Measurements from ENCODE around the gene NDUFS6. TPM values are rescaled to one million over a fixed set of nuclear protein-coding genes. Genes with fewer than 3 reads are reported as not detected.

NDUFS6 gene
- polyA plus RNA-seq, 1 donor from 2014 or later = 72.0 TPM

DNA sequence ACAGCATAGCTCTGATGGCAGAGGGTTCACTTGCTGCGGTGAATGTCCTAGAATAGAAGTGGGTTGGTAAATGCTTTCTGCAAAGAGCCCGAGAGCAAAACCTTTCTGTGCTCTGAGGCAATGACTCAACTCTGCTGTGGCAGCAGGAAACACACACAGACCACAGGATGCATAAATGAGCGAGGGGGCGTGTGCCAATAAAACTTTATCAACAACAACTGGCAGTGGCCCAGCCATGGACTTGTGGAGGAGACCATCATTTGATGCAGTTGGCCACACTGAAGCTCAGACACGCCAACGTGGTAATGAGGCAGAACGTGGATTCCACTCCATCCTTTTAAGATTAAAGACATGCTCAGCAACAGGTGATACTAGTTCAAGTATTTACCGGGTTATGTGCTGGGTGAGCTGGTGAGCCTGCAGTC is 8.4 kb upstream of the NDUFS6 start:
- Histone ChIP-seq H3K27ac (ENCODE audit: low read length) (no peak overlapping the region), H3K9me2 (ENCODE audit: insufficient read depth, low read length) (no peaks in the 10 kb centered on the region), H3K9ac (ENCODE audit: low read length) (no peak overlapping the region), H2AFZ (ENCODE audit: low read depth, low read length) (no peak overlapping the region), H3K79me2 (replicated peaks; ENCODE audit: insufficient read depth, low read length) (no peaks in the 10 kb centered on the region), H3F3A (ENCODE audit: insufficient read depth, low read length, poor library complexity, severe bottlenecking) (no peaks in the 10 kb centered on the region), H3K27me3 (ENCODE audit: insufficient read depth, low read depth, low read length) (no peaks in the 10 kb centered on the region), H3K4me2 (ENCODE audit: low read length) (no peak overlapping the region), H3K4me3 (ENCODE audit: low read length) (no peak overlapping the region), H4K20me1 (ENCODE audit: insufficient read depth) (no peaks in the 10 kb centered on the region), H3K9me3 (ENCODE audit: low read length) (no peaks in the 10 kb centered on the region), H3K36me3 (ENCODE audit: insufficient read depth, low read length) (no peaks in the 10 kb centered on the region)
- TF ChIP-seq EP300 (conservative IDR thresholded peaks at IDR 0.05; ENCODE audit: poor library complexity, severe bottlenecking) = no peak
- TF ChIP-seq RAD21 (conservative IDR thresholded peaks at IDR 0.05) = no peak
- TF ChIP-seq, protein P1, sequence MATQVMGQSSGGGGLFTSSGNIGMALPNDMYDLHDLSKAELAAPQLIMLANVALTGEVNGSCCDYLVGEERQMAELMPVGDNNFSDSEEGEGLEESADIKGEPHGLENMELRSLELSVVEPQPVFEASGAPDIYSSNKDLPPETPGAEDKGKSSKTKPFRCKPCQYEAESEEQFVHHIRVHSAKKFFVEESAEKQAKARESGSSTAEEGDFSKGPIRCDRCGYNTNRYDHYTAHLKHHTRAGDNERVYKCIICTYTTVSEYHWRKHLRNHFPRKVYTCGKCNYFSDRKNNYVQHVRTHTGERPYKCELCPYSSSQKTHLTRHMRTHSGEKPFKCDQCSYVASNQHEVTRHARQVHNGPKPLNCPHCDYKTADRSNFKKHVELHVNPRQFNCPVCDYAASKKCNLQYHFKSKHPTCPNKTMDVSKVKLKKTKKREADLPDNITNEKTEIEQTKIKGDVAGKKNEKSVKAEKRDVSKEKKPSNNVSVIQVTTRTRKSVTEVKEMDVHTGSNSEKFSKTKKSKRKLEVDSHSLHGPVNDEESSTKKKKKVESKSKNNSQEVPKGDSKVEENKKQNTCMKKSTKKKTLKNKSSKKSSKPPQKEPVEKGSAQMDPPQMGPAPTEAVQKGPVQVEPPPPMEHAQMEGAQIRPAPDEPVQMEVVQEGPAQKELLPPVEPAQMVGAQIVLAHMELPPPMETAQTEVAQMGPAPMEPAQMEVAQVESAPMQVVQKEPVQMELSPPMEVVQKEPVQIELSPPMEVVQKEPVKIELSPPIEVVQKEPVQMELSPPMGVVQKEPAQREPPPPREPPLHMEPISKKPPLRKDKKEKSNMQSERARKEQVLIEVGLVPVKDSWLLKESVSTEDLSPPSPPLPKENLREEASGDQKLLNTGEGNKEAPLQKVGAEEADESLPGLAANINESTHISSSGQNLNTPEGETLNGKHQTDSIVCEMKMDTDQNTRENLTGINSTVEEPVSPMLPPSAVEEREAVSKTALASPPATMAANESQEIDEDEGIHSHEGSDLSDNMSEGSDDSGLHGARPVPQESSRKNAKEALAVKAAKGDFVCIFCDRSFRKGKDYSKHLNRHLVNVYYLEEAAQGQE (IDR thresholded peaks at IDR 0.05; ENCODE audit: borderline replicate concordance) = no peak
- TF ChIP-seq EZH2 (IDR thresholded peaks at IDR 0.05; ENCODE audit: borderline replicate concordance, insufficient read depth, low read length, poor library complexity, severe bottlenecking) = no peak
- TF ChIP-seq, protein P2, sequence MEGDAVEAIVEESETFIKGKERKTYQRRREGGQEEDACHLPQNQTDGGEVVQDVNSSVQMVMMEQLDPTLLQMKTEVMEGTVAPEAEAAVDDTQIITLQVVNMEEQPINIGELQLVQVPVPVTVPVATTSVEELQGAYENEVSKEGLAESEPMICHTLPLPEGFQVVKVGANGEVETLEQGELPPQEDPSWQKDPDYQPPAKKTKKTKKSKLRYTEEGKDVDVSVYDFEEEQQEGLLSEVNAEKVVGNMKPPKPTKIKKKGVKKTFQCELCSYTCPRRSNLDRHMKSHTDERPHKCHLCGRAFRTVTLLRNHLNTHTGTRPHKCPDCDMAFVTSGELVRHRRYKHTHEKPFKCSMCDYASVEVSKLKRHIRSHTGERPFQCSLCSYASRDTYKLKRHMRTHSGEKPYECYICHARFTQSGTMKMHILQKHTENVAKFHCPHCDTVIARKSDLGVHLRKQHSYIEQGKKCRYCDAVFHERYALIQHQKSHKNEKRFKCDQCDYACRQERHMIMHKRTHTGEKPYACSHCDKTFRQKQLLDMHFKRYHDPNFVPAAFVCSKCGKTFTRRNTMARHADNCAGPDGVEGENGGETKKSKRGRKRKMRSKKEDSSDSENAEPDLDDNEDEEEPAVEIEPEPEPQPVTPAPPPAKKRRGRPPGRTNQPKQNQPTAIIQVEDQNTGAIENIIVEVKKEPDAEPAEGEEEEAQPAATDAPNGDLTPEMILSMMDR (IDR thresholded peaks at IDR 0.05; ENCODE audit: poor library complexity, severe bottlenecking) = no peak
- TF ChIP-seq POLR2AphosphoS5 (IDR thresholded peaks at IDR 0.05) = no peak

DNA sequence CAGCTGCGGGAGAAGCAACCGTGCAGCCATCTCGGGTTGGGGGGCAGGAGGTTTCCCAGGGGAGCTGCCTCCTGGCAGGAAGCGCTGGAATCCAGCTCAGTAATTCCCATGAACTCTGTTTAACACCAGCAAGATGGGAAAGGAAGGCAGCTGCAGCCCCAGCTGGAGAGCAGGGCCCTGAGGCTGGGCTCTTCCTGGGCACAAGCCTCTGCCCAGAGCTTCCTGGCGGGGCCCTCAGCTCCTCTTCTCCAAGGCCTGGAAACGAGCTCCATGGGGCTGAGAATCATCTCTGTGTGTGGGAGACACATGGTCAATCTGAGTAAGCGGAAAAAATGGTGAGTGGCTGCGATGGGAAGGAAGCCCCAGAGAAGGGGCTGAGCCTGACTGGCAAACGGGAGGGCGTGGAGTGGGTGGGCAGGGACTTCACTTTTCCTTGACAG is 7.9 kb upstream of the NDUFS6 start:
- no peak overlapping the region for H3K4me2 ChIP-seq (ENCODE audit: low read length)
- H3K4me3 ChIP-seq (ENCODE audit: low read length) = no peak overlapping the region
- TF ChIP-seq POLR2AphosphoS5 (IDR thresholded peaks at IDR 0.05) = no peak
- no peak for TF ChIP-seq RAD21 (conservative IDR thresholded peaks at IDR 0.05)
- no peak for TF ChIP-seq EZH2 (IDR thresholded peaks at IDR 0.05; ENCODE audit: borderline replicate concordance, insufficient read depth, low read length, poor library complexity, severe bottlenecking)
- TF ChIP-seq, protein P2 (IDR thresholded peaks at IDR 0.05; ENCODE audit: poor library complexity, severe bottlenecking) = no peak
- TF ChIP-seq MXI1 (conservative IDR thresholded peaks at IDR 0.05; ENCODE audit: poor library complexity, severe bottlenecking) = no peak
- TF ChIP-seq TAF1 (IDR thresholded peaks at IDR 0.05; ENCODE audit: low read depth) = no peak
- TF ChIP-seq EP300 (conservative IDR thresholded peaks at IDR 0.05; ENCODE audit: poor library complexity, severe bottlenecking) = no peak
- TF ChIP-seq, protein P1 (IDR thresholded peaks at IDR 0.05; ENCODE audit: borderline replicate concordance) = no peak
- TF ChIP-seq SMC3 (conservative IDR thresholded peaks at IDR 0.05; ENCODE audit: poor library complexity) = no peak
- no peaks in the 10 kb centered on the region for H3K9me3 ChIP-seq (ENCODE audit: low read length)
- H3F3A ChIP-seq (ENCODE audit: insufficient read depth, low read length, poor library complexity, severe bottlenecking) = no peaks in the 10 kb centered on the region
- H3K36me3 ChIP-seq (ENCODE audit: insufficient read depth, low read length) = no peaks in the 10 kb centered on the region
- H3K27me3 ChIP-seq (ENCODE audit: insufficient read depth, low read depth, low read length) = no peaks in the 10 kb centered on the region
- no peaks in the 10 kb centered on the region for H3K9me2 ChIP-seq (ENCODE audit: insufficient read depth, low read length)
- H3K79me2 ChIP-seq (replicated peaks; ENCODE audit: insufficient read depth, low read length) = no peaks in the 10 kb centered on the region
- no peak overlapping the region for H3K27ac ChIP-seq (ENCODE audit: low read length)
- no peak overlapping the region for H3K9ac ChIP-seq (ENCODE audit: low read length)
- H2AFZ ChIP-seq (ENCODE audit: low read depth, low read length) = no peak overlapping the region
- H4K20me1 ChIP-seq (ENCODE audit: insufficient read depth) = no peaks in the 10 kb centered on the region

Data from neural cell (in vitro differentiated cells).